Thymus (tissue), 11 donors: ENCODE results near the gene ALDOC. TPM values are rescaled to one million over a fixed set of nuclear protein-coding genes. Genes with fewer than 3 reads are reported as not detected.

Experiments used
- DNase-seq, 9 donors: peaks; one replicate each; pipeline ENCODE4 v3.0.0-alpha.2; 2013; ENCODE audit warnings: low spot score in 9 of 9, low read depth in 6 of 9, missing footprints in 1 of 9
- H3K27ac ChIP-seq, 2 donors: one replicate each; pipeline ENCODE4 v1.5.1; 2013; ENCODE audit warnings: control low read depth in 1 of 2, low read depth in 1 of 2, low read length in 1 of 2, mild to moderate bottlenecking in 1 of 2, moderate library complexity in 1 of 2
- H3K27me3 ChIP-seq, 2 donors: one replicate each; pipeline ENCODE4 v1.5.1; 2013; ENCODE audit warnings: low read length in 1 of 2; ENCODE audit not compliant: control insufficient read depth in 2 of 2, insufficient read depth in 1 of 2
- H3K36me3 ChIP-seq, 2 donors: one replicate each; pipeline ENCODE4 v1.5.1; 2013; ENCODE audit warnings: low read length in 1 of 2, mild to moderate bottlenecking in 1 of 2, moderate library complexity in 1 of 2; ENCODE audit not compliant: control insufficient read depth in 2 of 2, insufficient read depth in 2 of 2
- H3K4me1 ChIP-seq, 2 donors: one replicate each; pipeline ENCODE4 v1.5.1; 2013; ENCODE audit warnings: low read length in 2 of 2; ENCODE audit not compliant: control insufficient read depth in 2 of 2, insufficient read depth in 2 of 2
- H3K4me3 ChIP-seq, 2 donors: one replicate each; pipeline ENCODE4 v1.5.1; 2013; ENCODE audit warnings: low read length in 2 of 2, control low read depth in 1 of 2, mild to moderate bottlenecking in 1 of 2
- H3K9me3 ChIP-seq, 2 donors: one replicate each; pipeline ENCODE4 v1.5.1; 2013; ENCODE audit warnings: low read length in 1 of 2, mild to moderate bottlenecking in 1 of 2; ENCODE audit not compliant: control insufficient read depth in 2 of 2, insufficient read depth in 1 of 2
- WGBS: extraction: QIAGEN DNeasy Blood & Tissue Kit; methylation state at CpG from one replicate; pipeline ENCODE4 v1.1.7; 2013; 5-methylcytosine and 5-hydroxymethylcytosine counted together
- polyA plus RNA-seq: library from polyadenylated mRNA; stranded (reverse); fragments of 200-250 nt; gene quantifications from one replicate; pipeline ENCODE4 v1.2.3, GENCODE V29; 2013
- total RNA-seq: library from RNA; stranded (reverse); fragments of 120-200 nt; gene quantifications from one replicate; pipeline ENCODE4 v1.2.4, GENCODE V29; 2013
- donor health status: healthy.

ALDOC gene
- total and polyA plus RNA-seq, 2 donors: 10.6 to 18.2 TPM

DNA sequence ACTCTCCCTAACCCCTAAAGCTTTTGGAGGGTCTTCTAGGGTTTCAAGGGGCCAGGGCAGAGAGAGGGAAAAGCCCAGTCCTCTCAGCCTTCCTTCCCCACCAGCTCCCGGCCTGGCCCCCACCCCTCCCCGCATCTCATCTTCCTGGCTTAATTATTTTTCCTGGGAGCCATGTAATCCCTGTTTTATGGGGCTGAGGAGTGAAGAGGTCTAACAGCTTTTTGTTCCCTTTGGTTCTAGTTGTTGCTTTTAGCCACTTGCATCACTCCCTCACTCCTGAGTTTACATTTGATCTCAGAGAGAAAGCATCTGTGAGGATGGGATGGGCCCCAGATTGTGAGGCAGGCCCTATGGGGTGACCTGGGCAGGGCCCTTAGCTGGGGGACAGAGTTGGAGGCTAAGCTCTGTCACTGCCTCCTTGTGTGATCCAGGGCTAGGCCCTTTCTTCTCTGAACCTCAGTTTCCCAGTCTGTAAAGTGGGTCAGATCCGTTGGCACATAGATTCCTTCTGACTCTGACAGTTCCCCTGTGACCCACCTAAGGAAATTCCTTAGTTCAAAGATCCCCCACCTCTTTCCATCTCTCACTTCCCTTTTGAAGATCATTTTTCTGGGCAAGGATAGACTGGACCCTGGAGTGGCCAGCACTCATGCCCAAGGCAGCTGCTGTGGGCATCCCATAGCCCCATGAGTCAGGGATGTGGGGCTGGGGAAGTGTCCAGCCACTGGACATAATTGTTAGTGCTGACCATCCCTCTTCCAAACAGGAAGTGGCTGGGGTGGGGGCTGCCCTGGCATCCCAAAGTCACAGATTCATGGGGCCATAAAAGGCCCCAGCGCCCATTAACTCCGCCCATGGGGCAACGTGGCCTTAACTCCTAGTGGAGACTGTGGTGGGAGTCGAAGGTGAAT lies 44.4 kb downstream of the ALDOC start:
- no peak for DNase-seq
- H3K27ac ChIP-seq: no peak overlapping the region
- WGBS: 91% methylated on average over 7 of the region's 7 CpGs
- H3K9me3 ChIP-seq: no peaks in the 10 kb centered on the region
- no peaks in the 10 kb centered on the region for H3K27me3 ChIP-seq
- H3K36me3 ChIP-seq: no peaks in the 10 kb centered on the region
- H3K4me1 ChIP-seq: no peaks in the 10 kb centered on the region
- H3K4me3 ChIP-seq: no peak overlapping the region

DNA sequence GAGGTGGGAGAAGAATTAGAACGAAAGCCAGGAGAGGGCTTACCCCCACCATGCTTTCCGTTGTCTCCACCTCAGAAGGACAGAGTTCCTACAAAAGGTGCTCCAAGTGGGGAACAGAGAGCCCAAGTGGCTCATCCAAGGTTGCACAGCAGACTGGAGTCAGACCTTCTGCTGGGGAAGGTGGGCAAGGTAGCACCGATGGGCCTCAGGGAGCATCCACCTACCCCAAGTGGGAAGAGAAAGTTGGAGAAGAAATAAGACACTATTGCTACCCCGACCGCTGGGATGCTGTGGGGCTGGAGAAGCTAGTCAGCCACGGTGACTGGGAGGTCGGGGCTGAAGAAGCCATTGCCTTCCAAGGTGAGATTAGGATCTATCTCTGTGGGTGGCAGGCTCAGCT lies 45.8 kb downstream of the ALDOC start:
- no peak for DNase-seq
- H3K9me3 ChIP-seq: no peaks in the 10 kb centered on the region
- no peaks in the 10 kb centered on the region for H3K36me3 ChIP-seq
- no peak overlapping the region for H3K4me3 ChIP-seq
- no peaks in the 10 kb centered on the region for H3K27me3 ChIP-seq
- H3K27ac ChIP-seq: no peak overlapping the region
- H3K4me1 ChIP-seq: no peaks in the 10 kb centered on the region
- 83% methylated on average over 7 of the region's 7 CpGs for WGBS

GRCh38 chr17:28530250-28530649 lies 46.4 kb downstream of the ALDOC start:
- H3K27me3 ChIP-seq: no peaks in the 10 kb centered on the region
- no peak overlapping the region for H3K4me3 ChIP-seq
- H3K36me3 ChIP-seq: no peaks in the 10 kb centered on the region
- no peak overlapping the region for H3K27ac ChIP-seq
- 96% methylated on average over 4 of the region's 4 CpGs for WGBS
- H3K4me1 ChIP-seq: no peaks in the 10 kb centered on the region
- no peaks in the 10 kb centered on the region for H3K9me3 ChIP-seq
- DNase-seq: no peak

DNA sequence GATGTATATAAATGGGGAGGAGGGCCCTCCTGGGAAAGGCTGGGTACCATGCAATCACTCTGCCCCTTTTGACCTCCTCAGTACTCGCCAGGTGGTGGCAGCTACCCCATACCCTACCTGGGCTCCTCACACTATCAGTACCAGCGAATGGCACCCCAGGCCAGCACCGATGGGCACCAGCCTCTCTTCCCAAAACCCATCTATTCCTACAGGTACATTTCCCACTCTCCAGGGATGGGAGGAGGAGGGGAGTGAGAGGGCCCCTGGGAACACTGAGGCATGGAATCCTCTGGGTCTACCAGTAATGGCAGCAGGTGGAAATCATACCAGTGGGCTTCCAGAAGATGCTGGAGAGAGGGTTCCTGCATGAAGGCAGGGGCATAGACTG lies 47.7 kb downstream of the ALDOC start:
- Histone ChIP-seq H3K27ac (no peak overlapping the region), H3K4me3 (no peak overlapping the region), H3K27me3 (no peaks in the 10 kb centered on the region), H3K4me1 (no peaks in the 10 kb centered on the region), H3K36me3 (no peaks in the 10 kb centered on the region), H3K9me3 (no peaks in the 10 kb centered on the region)
- WGBS: 94% methylated on average over 3 of the region's 3 CpGs
- no peak for DNase-seq

DNA sequence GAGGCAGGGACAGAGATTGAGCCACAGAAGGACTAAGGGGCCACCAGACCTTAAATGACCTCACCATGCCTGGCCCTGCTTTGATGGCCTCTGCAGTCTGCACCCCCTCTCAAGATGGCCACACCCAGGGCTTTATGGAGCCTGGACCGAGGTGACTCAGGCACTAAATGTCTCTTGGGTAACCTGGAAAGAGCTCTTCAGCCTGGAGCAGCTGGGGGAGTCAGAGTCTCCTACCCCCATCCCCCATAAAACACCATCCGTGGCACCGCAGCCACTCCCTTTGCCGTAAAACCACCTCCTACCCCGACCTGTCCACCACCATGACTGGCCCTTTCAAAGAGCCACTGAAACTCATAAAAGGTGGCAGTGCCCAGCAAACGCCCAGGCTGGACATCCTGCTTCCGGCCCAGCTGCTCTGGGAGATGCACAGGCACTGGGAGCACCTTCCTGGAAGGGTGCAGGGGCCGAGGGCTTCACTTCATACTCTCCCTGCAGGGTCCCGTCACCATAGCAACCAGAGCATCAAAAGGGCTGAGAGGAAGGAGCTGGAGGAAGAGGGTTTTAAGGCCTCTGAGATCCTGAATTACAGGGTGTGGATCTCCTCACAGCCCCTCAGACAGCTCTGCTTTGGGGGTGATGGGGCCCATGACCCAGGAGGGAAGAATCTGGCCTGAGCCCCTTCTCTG lies 48.2 kb downstream of the ALDOC start:
- no peak overlapping the region for H3K27ac ChIP-seq
- no peaks in the 10 kb centered on the region for H3K9me3 ChIP-seq
- H3K36me3 ChIP-seq: no peaks in the 10 kb centered on the region
- H3K4me1 ChIP-seq: no peaks in the 10 kb centered on the region
- no peak overlapping the region for H3K4me3 ChIP-seq
- no peak for DNase-seq
- H3K27me3 ChIP-seq: no peaks in the 10 kb centered on the region
- 87% methylated on average over 9 of the region's 9 CpGs for WGBS

GRCh38 chr17:28527859-28528258 lies 48.8 kb downstream of the ALDOC start:
- H3K27me3 ChIP-seq: no peaks in the 10 kb centered on the region
- peaks cover 0 to under 1% of the 10 kb centered on the region in 2 donors for H3K4me1 ChIP-seq
- H3K36me3 ChIP-seq: no peaks in the 10 kb centered on the region
- H3K4me3 ChIP-seq: no peak overlapping the region
- DNase-seq: no peak
- 89% methylated on average over 2 of the region's 2 CpGs for WGBS
- no peak overlapping the region for H3K27ac ChIP-seq
- H3K9me3 ChIP-seq: no peaks in the 10 kb centered on the region

- H3K27me3 ChIP-seq: no peaks in the 10 kb centered on the region
- no peaks in the 10 kb centered on the region for H3K9me3 ChIP-seq
- no peak for DNase-seq
- no peak overlapping the region for H3K4me3 ChIP-seq
- H3K4me1 ChIP-seq: peaks cover 0 to 2% of the 10 kb centered on the region in 2 donors
- no peaks in the 10 kb centered on the region for H3K36me3 ChIP-seq
- no peak overlapping the region for H3K27ac ChIP-seq
- WGBS: 92% methylated on average over 2 of the region's 2 CpGs
Observed at GRCh38 chr17:28527181-28527681, 49.5 kb downstream of the ALDOC start.

DNA sequence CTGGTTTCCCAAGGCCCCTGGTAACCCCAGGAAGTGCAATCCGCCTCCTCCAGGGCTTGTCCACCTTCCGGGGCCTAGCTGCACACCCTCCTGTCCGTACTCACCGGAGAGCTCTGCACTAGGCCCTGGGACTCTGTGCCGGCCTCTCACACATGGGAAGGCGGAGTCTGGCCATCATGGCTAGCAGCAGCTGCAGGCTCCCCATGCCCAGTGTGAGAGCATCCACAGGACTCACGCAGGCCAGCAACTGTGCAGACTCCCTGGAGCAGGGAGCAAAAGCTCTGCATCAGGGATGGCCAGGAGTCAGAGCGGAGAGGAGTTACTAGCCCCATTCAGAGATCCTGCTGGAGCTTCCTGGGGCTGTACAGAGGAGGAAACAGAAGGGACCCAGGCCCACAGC lies 50.3 kb downstream of the ALDOC start:
- 88% methylated on average over 8 of the region's 8 CpGs for WGBS
- no peak for DNase-seq
- no peaks in the 10 kb centered on the region for H3K9me3 ChIP-seq
- no peak overlapping the region for H3K4me3 ChIP-seq
- no peak overlapping the region for H3K27ac ChIP-seq
- no peaks in the 10 kb centered on the region for H3K27me3 ChIP-seq
- peaks cover 0 to 5% of the 10 kb centered on the region in 2 donors for H3K4me1 ChIP-seq
- no peaks in the 10 kb centered on the region for H3K36me3 ChIP-seq
